Measurements from ENCODE around the gene ERFE.
A peak's percentile ranks its signal among the peaks of the same experiment; 100 is the strongest.

Gene ERFE

GRCh38 chr2:238157506-238158017, 1.2 kb upstream of the ERFE start:
- no peak for DNase-seq

- no peak for DNase-seq
Observed at GRCh38 chr2:238158018-238158508, 707 bp upstream of the ERFE start.

GRCh38 chr2:238159071-238159539, 335 bp downstream of the ERFE start:
- no peak for DNase-seq

GRCh38 chr2:238159661-238160205, 963 bp downstream of the ERFE start:
- DNase-seq = no peak

GRCh38 chr2:238160206-238161129, 1.7 kb downstream of the ERFE start:
- no peak for DNase-seq

GRCh38 chr2:238161291-238162051, 2.7 kb downstream of the ERFE start:
- no peak for DNase-seq

GRCh38 chr2:238162251-238162845, 3.6 kb downstream of the ERFE start:
- DNase-seq = no peak

GRCh38 chr2:238162846-238163441, 4.2 kb downstream of the ERFE start:
- DNase-seq = no peak

GRCh38 chr2:238163481-238164198, 4.9 kb downstream of the ERFE start:
- DNase-seq = no peak

- no peak for DNase-seq
Observed at GRCh38 chr2:238164906-238165287, 6.1 kb downstream of the ERFE start.

- no peak for DNase-seq
Observed at GRCh38 chr2:238165288-238165921, 6.6 kb downstream of the ERFE start.

GRCh38 chr2:238166391-238167343, 7.9 kb downstream of the ERFE start:
- no peak for DNase-seq

- no peak for DNase-seq
Observed at GRCh38 chr2:238167344-238167715, 8.6 kb downstream of the ERFE start.

- DNase-seq = no peak
Observed at GRCh38 chr2:238167761-238168160, 9.0 kb downstream of the ERFE start.

- no peak for DNase-seq
Observed at GRCh38 chr2:238168196-238169047, 9.7 kb downstream of the ERFE start.

GRCh38 chr2:238169048-238169707, 10.4 kb downstream of the ERFE start:
- no peak for DNase-seq

- DNase-seq = peak; percentile 20
Observed at GRCh38 chr2:238169708-238170251, 11.0 kb downstream of the ERFE start.
